K562 (cell line): ENCODE data around the gene CBY3. TPM values are rescaled to one million over a fixed set of nuclear protein-coding genes. Genes with fewer than 3 reads are reported as not detected.

Experiments used
- FOS ChIP-seq: IDR thresholded peaks from 3 replicates; pipeline ENCODE4 v1.6.1; 2011; ENCODE audit not compliant: insufficient read length; ENCODE audit errors: extremely low read depth
- HMGN3 ChIP-seq: IDR thresholded peaks from 2 replicates; pipeline ENCODE4 v1.6.1; 2011; ENCODE audit warnings: borderline replicate concordance, low read depth, mild to moderate bottlenecking, mixed read lengths, low read length; ENCODE audit not compliant: insufficient read length; ENCODE audit errors: extremely low read depth
- MEF2A ChIP-seq: IDR thresholded peaks from 2 replicates; pipeline ENCODE4 v1.6.1; 2011; ENCODE audit warnings: low read depth, mild to moderate bottlenecking, low read length, moderate library complexity; ENCODE audit not compliant: control insufficient read depth
- NBN ChIP-seq: fragments of 450-650 bp; IDR thresholded peaks from 2 replicates; pipeline ENCODE4 v1.6.1; 2016; ENCODE audit warnings: low read depth, mild to moderate bottlenecking
- NFE2L1 ChIP-seq: fragments of 450-650 bp; IDR thresholded peaks from 2 replicates; pipeline ENCODE4 v1.6.1; 2016; ENCODE audit warnings: missing genetic modification characterization, low read depth, mild to moderate bottlenecking, missing compliant biosample characterization, moderate library complexity, borderline replicate concordance
- NFRKB ChIP-seq: fragments of 450-650 bp; IDR thresholded peaks from 2 replicates; pipeline ENCODE4 v1.6.1; 2016; ENCODE audit warnings: low read depth
- NUFIP1 ChIP-seq: fragments of 450-650 bp; IDR thresholded peaks from 2 replicates; pipeline ENCODE4 v1.6.1; 2018; ENCODE audit not compliant: partially characterized antibody
- POLR2H ChIP-seq: IDR thresholded peaks from 2 replicates; pipeline ENCODE4 v1.6.1; 2016; ENCODE audit warnings: missing genetic modification characterization, low read depth, mild to moderate bottlenecking, control low read depth, missing compliant biosample characterization, moderate library complexity
- SNIP1 ChIP-seq: fragments of 450-650 bp; IDR thresholded peaks from 2 replicates; pipeline ENCODE4 v1.7.1; 2017; ENCODE audit warnings: low read depth, mild to moderate bottlenecking
- TEAD2 ChIP-seq: fragments of 450-650 bp; IDR thresholded peaks from 2 replicates; pipeline ENCODE4 v1.6.1; 2016; ENCODE audit warnings: missing genetic modification characterization, control low read depth, missing compliant biosample characterization
- XRCC3 ChIP-seq: fragments of 450-650 bp; IDR thresholded peaks from 2 replicates; pipeline ENCODE4 v1.6.1; 2017; ENCODE audit warnings: mild to moderate bottlenecking, moderate library complexity
- ZNF140 ChIP-seq: fragments of 250-450 bp; sonication (Bioruptor Pico); IDR thresholded peaks from 2 replicates; pipeline ENCODE4 v1.8.0; 2021; ENCODE audit warnings: moderate library complexity, mild to moderate bottlenecking, inconsistent platforms
- polyA plus RNA-seq, 8 experiments: library from polyadenylated mRNA; depleted of rRNA in 4 of 8; stranded (reverse) in 5 of 8; unstranded in 3 of 8; fragments of >200 nt; fragmentation: Nextera tagmentation in 2 of 8; fragmentation: Illumina TruSeq in 1 of 8; extraction: Ambion mirVana in 2 of 8; extraction: Trizol in 1 of 8; gene quantifications; 2 replicates each; pipeline versions ENCODE4 v1.2.1 to v1.2.3, GENCODE V29; 2011 to 2014; ENCODE audit warnings: inconsistent platforms in 1 of 8, missing spikeins in 1 of 8
- total RNA-seq, 7 experiments: library from RNA; depleted of rRNA in 6 of 7; stranded (reverse); fragments of >200 nt in 6 of 7; fragmentation: Illumina TruSeq in 2 of 7; extraction: Trizol in 2 of 7; gene quantifications; 2 replicates each; pipeline versions ENCODE4 v1.2.1 to v1.2.3, GENCODE V29; 2011 to 2021; ENCODE audit warnings: low replicate concordance in 1 of 7
- TF ChIP-seq, protein P1 (sequence below): IDR thresholded peaks from 2 replicates; pipeline ENCODE4 v1.6.1; 2011; ENCODE audit not compliant: insufficient read length; ENCODE audit errors: extremely low read depth
- TF ChIP-seq, protein P2 (sequence below): sonication (generic); formaldehyde crosslinking; IDR thresholded peaks from 2 replicates; pipeline ENCODE4 v1.9.0; 2022; ENCODE audit warnings: mild to moderate bottlenecking, missing genetic modification reagents
- TF ChIP-seq, protein P3 (sequence below): sonication (generic); formaldehyde crosslinking; IDR thresholded peaks from 2 replicates; pipeline ENCODE4 v1.8.1; 2023; ENCODE audit warnings: missing genetic modification reagents, mild to moderate bottlenecking, borderline replicate concordance
- TF ChIP-seq, protein P4 (sequence below): fragments of 150-350 bp; conservative IDR thresholded peaks from 2 replicates; pipeline ENCODE4 v1.6.1; 2014; ENCODE audit warnings: low read length

CBY3 gene
- total and polyA plus RNA-seq, 9 of the 15 experiments (the other 6 are each of a cell fraction or from before 2014, with no cell fraction given): not detected

DNA sequence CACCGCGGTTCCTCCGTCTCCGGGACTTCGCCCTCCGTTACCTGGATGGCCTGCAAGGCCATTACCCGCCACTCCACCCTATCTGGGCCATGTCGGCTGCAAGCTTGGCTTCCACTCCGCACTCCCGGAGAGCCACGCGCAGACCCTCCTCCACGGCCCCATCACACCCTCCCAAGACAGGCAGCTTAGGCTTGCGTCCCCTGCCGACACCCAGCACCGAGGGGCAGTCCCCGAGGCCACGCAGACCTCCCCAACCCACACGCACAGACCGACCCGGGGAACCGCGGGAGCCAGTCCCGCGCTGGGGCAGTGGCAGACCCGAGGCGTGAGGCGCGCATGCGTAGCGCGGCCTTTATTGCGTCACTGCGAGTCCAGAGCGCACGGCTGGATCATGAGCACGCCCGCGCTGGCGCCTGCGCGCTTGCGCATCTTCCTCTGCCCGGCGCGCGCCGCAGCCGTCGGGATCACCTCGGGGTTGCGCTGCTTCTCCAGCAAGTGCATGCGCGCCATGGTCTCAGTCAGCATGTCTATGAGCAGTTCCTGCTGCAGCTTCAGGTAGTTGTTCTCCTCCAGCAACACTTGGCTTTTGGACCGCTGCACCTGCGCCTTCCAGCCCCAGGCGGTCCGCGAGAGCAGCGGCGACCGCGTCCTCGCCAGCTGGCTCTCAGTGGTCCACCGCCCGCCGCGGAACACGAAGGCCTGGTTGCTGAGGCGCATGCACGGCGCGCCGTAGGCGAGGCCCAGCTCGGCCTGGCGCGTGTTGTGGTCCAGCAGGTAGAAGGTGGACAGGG is 2.4 kb downstream of the CBY3 start (continued):
- TF ChIP-seq NFRKB (peak; percentile 78), HMGN3 (peak; percentile 76), TEAD2 (tag) (no peak), ZNF140 (CRISPR knock-in tag) (no peak), SNIP1 (no peak), XRCC3 (no peak), POLR2H (tag) (peak; percentile 45), NUFIP1 (no peak), NFE2L1 (tag) (no peak), NBN (peak; percentile 59; the same call in 1 of the 2 replicates), FOS (no peak), MEF2A (no peak)
- TF ChIP-seq, protein P1, sequence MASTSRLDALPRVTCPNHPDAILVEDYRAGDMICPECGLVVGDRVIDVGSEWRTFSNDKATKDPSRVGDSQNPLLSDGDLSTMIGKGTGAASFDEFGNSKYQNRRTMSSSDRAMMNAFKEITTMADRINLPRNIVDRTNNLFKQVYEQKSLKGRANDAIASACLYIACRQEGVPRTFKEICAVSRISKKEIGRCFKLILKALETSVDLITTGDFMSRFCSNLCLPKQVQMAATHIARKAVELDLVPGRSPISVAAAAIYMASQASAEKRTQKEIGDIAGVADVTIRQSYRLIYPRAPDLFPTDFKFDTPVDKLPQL: no peak
- TF ChIP-seq, protein P2, sequence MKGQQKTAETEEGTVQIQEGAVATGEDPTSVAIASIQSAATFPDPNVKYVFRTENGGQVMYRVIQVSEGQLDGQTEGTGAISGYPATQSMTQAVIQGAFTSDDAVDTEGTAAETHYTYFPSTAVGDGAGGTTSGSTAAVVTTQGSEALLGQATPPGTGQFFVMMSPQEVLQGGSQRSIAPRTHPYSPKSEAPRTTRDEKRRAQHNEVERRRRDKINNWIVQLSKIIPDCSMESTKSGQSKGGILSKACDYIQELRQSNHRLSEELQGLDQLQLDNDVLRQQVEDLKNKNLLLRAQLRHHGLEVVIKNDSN (CRISPR knock-in tag): no peak
- TF ChIP-seq, protein P3, sequence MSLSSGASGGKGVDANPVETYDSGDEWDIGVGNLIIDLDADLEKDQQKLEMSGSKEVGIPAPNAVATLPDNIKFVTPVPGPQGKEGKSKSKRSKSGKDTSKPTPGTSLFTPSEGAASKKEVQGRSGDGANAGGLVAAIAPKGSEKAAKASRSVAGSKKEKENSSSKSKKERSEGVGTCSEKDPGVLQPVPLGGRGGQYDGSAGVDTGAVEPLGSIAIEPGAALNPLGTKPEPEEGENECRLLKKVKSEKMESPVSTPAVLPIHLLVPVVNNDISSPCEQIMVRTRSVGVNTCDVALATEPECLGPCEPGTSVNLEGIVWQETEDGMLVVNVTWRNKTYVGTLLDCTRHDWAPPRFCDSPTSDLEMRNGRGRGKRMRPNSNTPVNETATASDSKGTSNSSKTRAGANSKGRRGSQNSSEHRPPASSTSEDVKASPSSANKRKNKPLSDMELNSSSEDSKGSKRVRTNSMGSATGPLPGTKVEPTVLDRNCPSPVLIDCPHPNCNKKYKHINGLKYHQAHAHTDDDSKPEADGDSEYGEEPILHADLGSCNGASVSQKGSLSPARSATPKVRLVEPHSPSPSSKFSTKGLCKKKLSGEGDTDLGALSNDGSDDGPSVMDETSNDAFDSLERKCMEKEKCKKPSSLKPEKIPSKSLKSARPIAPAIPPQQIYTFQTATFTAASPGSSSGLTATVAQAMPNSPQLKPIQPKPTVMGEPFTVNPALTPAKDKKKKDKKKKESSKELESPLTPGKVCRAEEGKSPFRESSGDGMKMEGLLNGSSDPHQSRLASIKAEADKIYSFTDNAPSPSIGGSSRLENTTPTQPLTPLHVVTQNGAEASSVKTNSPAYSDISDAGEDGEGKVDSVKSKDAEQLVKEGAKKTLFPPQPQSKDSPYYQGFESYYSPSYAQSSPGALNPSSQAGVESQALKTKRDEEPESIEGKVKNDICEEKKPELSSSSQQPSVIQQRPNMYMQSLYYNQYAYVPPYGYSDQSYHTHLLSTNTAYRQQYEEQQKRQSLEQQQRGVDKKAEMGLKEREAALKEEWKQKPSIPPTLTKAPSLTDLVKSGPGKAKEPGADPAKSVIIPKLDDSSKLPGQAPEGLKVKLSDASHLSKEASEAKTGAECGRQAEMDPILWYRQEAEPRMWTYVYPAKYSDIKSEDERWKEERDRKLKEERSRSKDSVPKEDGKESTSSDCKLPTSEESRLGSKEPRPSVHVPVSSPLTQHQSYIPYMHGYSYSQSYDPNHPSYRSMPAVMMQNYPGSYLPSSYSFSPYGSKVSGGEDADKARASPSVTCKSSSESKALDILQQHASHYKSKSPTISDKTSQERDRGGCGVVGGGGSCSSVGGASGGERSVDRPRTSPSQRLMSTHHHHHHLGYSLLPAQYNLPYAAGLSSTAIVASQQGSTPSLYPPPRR: 0 out of 2 replicates have a peak, but pooled peaks have one; percentile 50
- TF ChIP-seq, protein P4, sequence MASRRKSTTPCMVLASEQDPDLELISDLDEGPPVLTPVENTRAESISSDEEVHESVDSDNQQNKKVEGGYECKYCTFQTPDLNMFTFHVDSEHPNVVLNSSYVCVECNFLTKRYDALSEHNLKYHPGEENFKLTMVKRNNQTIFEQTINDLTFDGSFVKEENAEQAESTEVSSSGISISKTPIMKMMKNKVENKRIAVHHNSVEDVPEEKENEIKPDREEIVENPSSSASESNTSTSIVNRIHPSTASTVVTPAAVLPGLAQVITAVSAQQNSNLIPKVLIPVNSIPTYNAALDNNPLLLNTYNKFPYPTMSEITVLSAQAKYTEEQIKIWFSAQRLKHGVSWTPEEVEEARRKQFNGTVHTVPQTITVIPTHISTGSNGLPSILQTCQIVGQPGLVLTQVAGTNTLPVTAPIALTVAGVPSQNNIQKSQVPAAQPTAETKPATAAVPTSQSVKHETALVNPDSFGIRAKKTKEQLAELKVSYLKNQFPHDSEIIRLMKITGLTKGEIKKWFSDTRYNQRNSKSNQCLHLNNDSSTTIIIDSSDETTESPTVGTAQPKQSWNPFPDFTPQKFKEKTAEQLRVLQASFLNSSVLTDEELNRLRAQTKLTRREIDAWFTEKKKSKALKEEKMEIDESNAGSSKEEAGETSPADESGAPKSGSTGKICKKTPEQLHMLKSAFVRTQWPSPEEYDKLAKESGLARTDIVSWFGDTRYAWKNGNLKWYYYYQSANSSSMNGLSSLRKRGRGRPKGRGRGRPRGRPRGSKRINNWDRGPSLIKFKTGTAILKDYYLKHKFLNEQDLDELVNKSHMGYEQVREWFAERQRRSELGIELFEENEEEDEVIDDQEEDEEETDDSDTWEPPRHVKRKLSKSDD: no peak
